Stomach (tissue), 9 donors: ENCODE data around the gene ADGRD1. TPM values are rescaled to one million over a fixed set of nuclear protein-coding genes. Genes with fewer than 3 reads are reported as not detected.
"Not testable (repeated sequence)": the region's sequence is repeated elsewhere in the genome, so short reads cannot be mapped to it uniquely, and the experiment has no call there.

Experiments
- DNase-seq, 2 donors: peaks; one replicate each; pipeline versions ENCODE4 v3.0.0 to v3.0.0-alpha.2; 2013 to 2019
- H3K27ac ChIP-seq, 5 donors: fragments of 200-600 bp in 4 of 5; sonication (generic) in 4 of 5; one replicate each; pipeline ENCODE4 v1.5.1; 2013 to 2019; ENCODE audit warnings: mild to moderate bottlenecking in 1 of 5, moderate library complexity in 1 of 5
- H3K27me3 ChIP-seq, 3 donors: fragments of 200-600 bp; sonication (generic); one replicate each; pipeline ENCODE4 v1.5.1; 2017 to 2019; ENCODE audit warnings: mixed run types in 1 of 3
- H3K36me3 ChIP-seq, 4 donors: fragments of 200-600 bp; sonication (generic); 1 replicate in 3 of 4; 2 replicates in 1 of 4; pipeline ENCODE4 v1.5.1; 2016 to 2019
- H3K4me1 ChIP-seq, 4 donors: fragments of 200-600 bp; sonication (generic); one replicate each; pipeline ENCODE4 v1.5.1; 2016 to 2019
- H3K4me3 ChIP-seq, 4 donors: fragments of 200-600 bp; sonication (generic) in 3 of 4; one replicate each; pipeline ENCODE4 v1.5.1; 2016 to 2019; ENCODE audit warnings: mild to moderate bottlenecking in 1 of 4
- H3K9me3 ChIP-seq, 4 donors: fragments of 200-600 bp; sonication (generic); one replicate each; pipeline ENCODE4 v1.5.1; 2016 to 2019
- EP300 ChIP-seq: sonication (generic); formaldehyde crosslinking; IDR thresholded peaks from one replicate; pipeline ENCODE4 v1.6.1; 2017; ENCODE audit warnings: antibody characterized with exemption
- POLR2A ChIP-seq, 4 donors: fragments of 450-650 bp; IDR thresholded peaks; one replicate each; pipeline ENCODE4 v1.6.1; 2016; ENCODE audit warnings: antibody characterized with exemption in 4 of 4, control low read depth in 2 of 4, mild to moderate bottlenecking in 1 of 4, moderate library complexity in 1 of 4
- POLR2AphosphoS5 ChIP-seq, 3 donors: sonication (generic); formaldehyde crosslinking; IDR thresholded peaks; one replicate each; pipeline ENCODE4 v1.6.1; 2016; ENCODE audit warnings: antibody characterized with exemption in 3 of 3
- WGBS, 5 donors: extraction: QIAGEN DNeasy Blood & Tissue Kit in 3 of 5; methylation state at CpG; one replicate each; pipeline versions ENCODE4 v1.1.5 to v1.1.7; 2013 to 2018; 5-methylcytosine and 5-hydroxymethylcytosine counted together
- intact Hi-C: fragments of 100-400 bp; cut with DNase I; formaldehyde crosslinking; loops from one replicate; pipeline ENCODE4 v1.15.1; 2023; ENCODE audit warnings: low total_unique reads
- polyA plus RNA-seq, 3 donors: library from polyadenylated mRNA; stranded (reverse); fragments of 200-250 nt; gene quantifications; one replicate each; pipeline ENCODE4 v1.2.3, GENCODE V29; 2013
- total RNA-seq, 5 donors: library from RNA; depleted of rRNA; stranded (reverse); fragments of >200 nt; gene quantifications; one replicate each; pipeline versions ENCODE4 v1.1.0 to v1.2.3, GENCODE V29; 2014 to 2016
- TF ChIP-seq, protein P1 (sequence below), 7 experiments: fragments of 450-650 bp in 4 of 7; fragments of 200-600 bp in 3 of 7; sonication (generic) in 3 of 7; IDR thresholded peaks; one replicate each; pipeline ENCODE4 v1.5.1; 2016 to 2019; ENCODE audit warnings: antibody characterized with exemption in 7 of 7, control low read depth in 2 of 7, mild to moderate bottlenecking in 1 of 7
- donor health status: healthy with polysubstance abuse.
- donor health status: Bipolar disorder and iron deficiency.
- donor health status: healthy.

ADGRD1 gene
- total and polyA plus RNA-seq, 8 donors: 3.7 to 43.8 (median 15.4) TPM

DNA sequence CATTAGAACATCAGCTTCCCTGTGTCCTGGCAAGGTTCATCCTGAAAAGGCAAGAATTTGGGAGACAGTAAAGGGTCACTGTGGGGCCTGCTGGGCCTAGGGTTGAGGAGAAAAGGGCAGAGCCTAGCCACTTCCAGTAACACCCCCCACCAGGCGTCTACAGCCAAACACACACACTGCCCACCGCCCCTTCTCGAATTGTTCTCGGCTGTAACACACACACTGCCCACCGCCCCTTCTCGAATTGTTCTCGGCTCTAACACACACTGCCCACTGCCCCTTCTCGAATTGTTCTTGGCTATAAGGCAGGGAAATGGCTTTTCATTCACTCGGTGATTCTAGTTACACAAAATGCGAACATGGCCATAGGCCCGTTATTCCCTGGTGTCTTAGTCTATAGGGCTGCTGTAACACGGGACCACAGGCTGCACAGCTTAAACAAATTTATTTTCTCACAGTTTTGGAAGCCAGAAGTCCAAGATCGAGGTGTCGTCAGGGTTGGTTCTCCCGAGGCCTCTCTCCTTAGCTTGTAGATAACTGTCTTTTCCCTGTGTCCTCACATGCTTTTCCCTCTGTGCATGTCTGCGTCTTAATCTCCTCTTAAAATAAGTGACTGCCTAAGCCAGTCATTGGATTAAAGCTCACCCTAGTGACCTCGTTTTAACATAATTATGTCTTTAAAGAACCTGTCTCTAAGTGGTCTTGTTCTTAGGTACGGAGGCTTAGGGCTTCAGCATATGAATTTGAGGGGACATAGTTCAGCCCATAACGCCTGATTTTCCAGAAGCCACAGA is 171.0 kb downstream of the ADGRD1 start:
- H3K4me1 ChIP-seq: no peaks in the 10 kb centered on the region
- no peak for DNase-seq
- H3K27me3 ChIP-seq: no peaks in the 10 kb centered on the region
- H3K36me3 ChIP-seq: peaks cover 0 to 4% (median 0%) of the 10 kb centered on the region in 4 donors
- no peak for TF ChIP-seq EP300
- TF ChIP-seq POLR2AphosphoS5 (IDR thresholded peaks at IDR 0.05): no peak
- no peak for TF ChIP-seq POLR2A (IDR thresholded peaks at IDR 0.05)
- TF ChIP-seq, protein P1, sequence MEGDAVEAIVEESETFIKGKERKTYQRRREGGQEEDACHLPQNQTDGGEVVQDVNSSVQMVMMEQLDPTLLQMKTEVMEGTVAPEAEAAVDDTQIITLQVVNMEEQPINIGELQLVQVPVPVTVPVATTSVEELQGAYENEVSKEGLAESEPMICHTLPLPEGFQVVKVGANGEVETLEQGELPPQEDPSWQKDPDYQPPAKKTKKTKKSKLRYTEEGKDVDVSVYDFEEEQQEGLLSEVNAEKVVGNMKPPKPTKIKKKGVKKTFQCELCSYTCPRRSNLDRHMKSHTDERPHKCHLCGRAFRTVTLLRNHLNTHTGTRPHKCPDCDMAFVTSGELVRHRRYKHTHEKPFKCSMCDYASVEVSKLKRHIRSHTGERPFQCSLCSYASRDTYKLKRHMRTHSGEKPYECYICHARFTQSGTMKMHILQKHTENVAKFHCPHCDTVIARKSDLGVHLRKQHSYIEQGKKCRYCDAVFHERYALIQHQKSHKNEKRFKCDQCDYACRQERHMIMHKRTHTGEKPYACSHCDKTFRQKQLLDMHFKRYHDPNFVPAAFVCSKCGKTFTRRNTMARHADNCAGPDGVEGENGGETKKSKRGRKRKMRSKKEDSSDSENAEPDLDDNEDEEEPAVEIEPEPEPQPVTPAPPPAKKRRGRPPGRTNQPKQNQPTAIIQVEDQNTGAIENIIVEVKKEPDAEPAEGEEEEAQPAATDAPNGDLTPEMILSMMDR (IDR thresholded peaks at IDR 0.05): no peak
- H3K9me3 ChIP-seq: no peaks in the 10 kb centered on the region
- intact Hi-C loops: no loop called here
- H3K4me3 ChIP-seq: no peak overlapping the region
- 83 to 88% (median 86%) methylated on average over 19 of the region's 19 CpGs for WGBS, 5 donors
- no peak overlapping the region for H3K27ac ChIP-seq

DNA sequence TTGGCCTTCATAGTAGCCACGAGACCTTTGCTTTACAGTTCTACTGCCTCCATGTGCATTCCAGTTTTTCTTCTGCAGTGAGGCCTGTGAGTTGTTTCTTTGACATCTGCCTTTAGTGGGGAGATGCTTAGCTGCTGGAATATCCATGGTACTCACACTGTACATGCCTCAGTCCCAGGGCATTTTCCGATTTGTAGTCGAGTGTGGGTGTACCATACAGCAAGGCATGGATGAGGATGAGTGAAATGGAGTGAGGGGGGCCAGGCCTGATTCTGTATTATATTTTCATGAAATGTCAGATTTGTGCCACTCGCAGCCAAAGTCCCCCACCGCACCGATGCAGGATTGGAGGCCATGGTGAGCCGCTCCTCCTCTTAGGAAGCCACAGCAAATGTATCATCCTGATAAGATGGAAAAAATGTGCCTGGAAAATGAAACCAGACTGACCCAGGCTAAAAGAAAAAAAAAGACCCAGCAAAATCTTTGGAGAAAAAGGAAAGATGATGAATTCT is 173.0 kb downstream of the ADGRD1 start:
- 90 to 96% (median 94%) methylated on average over 7 of the region's 7 CpGs for WGBS, 5 donors
- no peak for DNase-seq
- no peak overlapping the region for H3K27ac ChIP-seq
- H3K4me1 ChIP-seq: peaks cover 0 to 7% (median 2%) of the 10 kb centered on the region in 4 donors
- no peaks in the 10 kb centered on the region for H3K27me3 ChIP-seq
- no peak for TF ChIP-seq POLR2A (IDR thresholded peaks at IDR 0.05)
- no peak for TF ChIP-seq POLR2AphosphoS5 (IDR thresholded peaks at IDR 0.05)
- TF ChIP-seq, protein P1 (IDR thresholded peaks at IDR 0.05): no peak
- TF ChIP-seq EP300: no peak
- no peak overlapping the region for H3K4me3 ChIP-seq
- intact Hi-C loops: no loop called here
- no peaks in the 10 kb centered on the region for H3K36me3 ChIP-seq
- no peaks in the 10 kb centered on the region for H3K9me3 ChIP-seq

DNA sequence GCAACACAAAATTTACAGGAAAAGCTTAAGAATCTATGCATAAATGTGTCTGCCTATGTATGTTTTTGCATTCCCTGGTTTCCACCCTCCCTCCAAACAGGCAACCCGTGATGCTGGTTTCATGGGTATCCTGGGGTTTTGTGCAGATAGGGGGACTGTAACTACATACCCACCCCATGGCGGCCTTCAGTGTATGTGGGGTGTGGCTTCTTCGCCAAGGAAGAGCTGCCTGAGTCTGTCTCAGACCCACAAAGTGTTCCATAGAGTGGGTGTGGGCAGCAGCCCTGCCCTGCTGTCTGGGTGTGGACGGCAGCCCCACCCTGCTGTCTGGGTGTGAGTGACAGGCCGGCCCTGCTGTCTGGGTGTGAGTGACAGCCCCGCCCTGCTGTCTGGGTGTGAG is 174.8 kb downstream of the ADGRD1 start:
- H3K27ac ChIP-seq: no peak overlapping the region
- no peak for DNase-seq
- no peaks in the 10 kb centered on the region for H3K9me3 ChIP-seq
- no peak overlapping the region for H3K4me3 ChIP-seq
- WGBS, 5 donors: 90 to 98% (median 94%) methylated on average over 3 to 6 of the region's 6 CpGs
- intact Hi-C loops: no loop called here
- no peaks in the 10 kb centered on the region for H3K36me3 ChIP-seq
- TF ChIP-seq, protein P1 (IDR thresholded peaks at IDR 0.05): no peak
- TF ChIP-seq POLR2AphosphoS5 (IDR thresholded peaks at IDR 0.05): no peak
- TF ChIP-seq POLR2A (IDR thresholded peaks at IDR 0.05): no peak
- no peak for TF ChIP-seq EP300
- H3K4me1 ChIP-seq: peaks cover 5 to 17% (median 11%) of the 10 kb centered on the region in 4 donors
- no peaks in the 10 kb centered on the region for H3K27me3 ChIP-seq

GRCh38 chr12:131128966-131129619 is 175.4 kb downstream of the ADGRD1 start:
- H3K36me3 ChIP-seq, DNase-seq, H3K4me3 ChIP-seq, intact Hi-C loops, H3K27me3 ChIP-seq, H3K27ac ChIP-seq, H3K9me3 ChIP-seq: not testable (repeated sequence)
- 83 to 90% (median 87%) methylated on average over 9 to 20 of the region's 20 CpGs for WGBS, 5 donors
- peaks cover 5 to 17% (median 11%) of the 10 kb centered on the region in 4 donors for H3K4me1 ChIP-seq
